Kidney capillary endothelial cell (primary cell): Measurements from ENCODE around the gene ZNHIT6.
A peak's percentile ranks its signal among the peaks of the same experiment; 100 is the strongest.
"Not testable (repeated sequence)": the region's sequence is repeated elsewhere in the genome, so short reads cannot be mapped to it uniquely, and the experiment has no call there.

ENCODE experiments used
- DNase-seq: peaks from one replicate; pipeline ENCODE4 v3.0.0-alpha.2; 2018; ENCODE audit warnings: low spot score

ZNHIT6 gene

GRCh38 chr1:85707990-85708828, at the start of gene ZNHIT6:
Gene ZNHIT6 (minus strand): TSS chr1:85708433. CDS start chr1:85708284, 149 bp downstream.
- DNase-seq = peak; percentile 94

- no peak for DNase-seq
These were observed 48.6 kb upstream of the ZNHIT6 start for GRCh38 chr1:85756864-85757263.

GRCh38 chr1:85748120-85748519, 39.9 kb upstream of the ZNHIT6 start:
- no peak for DNase-seq

- DNase-seq = no peak
These were observed 38.5 kb upstream of the ZNHIT6 start for GRCh38 chr1:85746777-85747176.

- DNase-seq = no peak
These were observed 35.6 kb upstream of the ZNHIT6 start for GRCh38 chr1:85743814-85744213.

GRCh38 chr1:85734931-85735330, 26.7 kb upstream of the ZNHIT6 start:
- no peak for DNase-seq

- DNase-seq = no peak
These were observed 10.6 kb upstream of the ZNHIT6 start for GRCh38 chr1:85718678-85719340.

- not testable (repeated sequence) for DNase-seq
These were observed 6.3 kb upstream of the ZNHIT6 start for GRCh38 chr1:85714418-85715114.

- DNase-seq = no peak
These were observed 595 bp upstream of the ZNHIT6 start for GRCh38 chr1:85708829-85709227.

GRCh38 chr1:85707267-85707989, 805 bp downstream of the ZNHIT6 start:
- DNase-seq = no peak

- no peak for DNase-seq
These were observed 2.3 kb downstream of the ZNHIT6 start for GRCh38 chr1:85705940-85706339.

- DNase-seq = no peak
These were observed 7.8 kb downstream of the ZNHIT6 start for GRCh38 chr1:85700422-85700821.

GRCh38 chr1:85697895-85698294, 10.3 kb downstream of the ZNHIT6 start:
- DNase-seq = no peak

- peak; percentile 59 for DNase-seq
These were observed 15.4 kb downstream of the ZNHIT6 start for GRCh38 chr1:85692730-85693314.

- DNase-seq = no peak
These were observed 18.3 kb downstream of the ZNHIT6 start for GRCh38 chr1:85689775-85690404.

- no peak for DNase-seq
These were observed 24.8 kb downstream of the ZNHIT6 start for GRCh38 chr1:85683292-85684025.

- DNase-seq = no peak
These were observed 27.1 kb downstream of the ZNHIT6 start for GRCh38 chr1:85681087-85681486.

- DNase-seq = no peak
These were observed 30.0 kb downstream of the ZNHIT6 start for GRCh38 chr1:85678193-85678592.

GRCh38 chr1:85677656-85678055, 30.6 kb downstream of the ZNHIT6 start:
- no peak for DNase-seq

- no peak for DNase-seq
These were observed 36.1 kb downstream of the ZNHIT6 start for GRCh38 chr1:85672031-85672660.
